GM18873 (cell line): ENCODE measurements around the gene MKRN3.

Experiments
- ATAC-seq: cut with Tn5 transposase; IDR thresholded peaks from one replicate; pipeline ENCODE4 v1.9.1; 2021; ENCODE audit warnings: mild to moderate bottlenecking, moderate library complexity, moderate number of reproducible peaks; ENCODE audit not compliant: unreplicated experiment, low FRiP score

Gene MKRN3

DNA sequence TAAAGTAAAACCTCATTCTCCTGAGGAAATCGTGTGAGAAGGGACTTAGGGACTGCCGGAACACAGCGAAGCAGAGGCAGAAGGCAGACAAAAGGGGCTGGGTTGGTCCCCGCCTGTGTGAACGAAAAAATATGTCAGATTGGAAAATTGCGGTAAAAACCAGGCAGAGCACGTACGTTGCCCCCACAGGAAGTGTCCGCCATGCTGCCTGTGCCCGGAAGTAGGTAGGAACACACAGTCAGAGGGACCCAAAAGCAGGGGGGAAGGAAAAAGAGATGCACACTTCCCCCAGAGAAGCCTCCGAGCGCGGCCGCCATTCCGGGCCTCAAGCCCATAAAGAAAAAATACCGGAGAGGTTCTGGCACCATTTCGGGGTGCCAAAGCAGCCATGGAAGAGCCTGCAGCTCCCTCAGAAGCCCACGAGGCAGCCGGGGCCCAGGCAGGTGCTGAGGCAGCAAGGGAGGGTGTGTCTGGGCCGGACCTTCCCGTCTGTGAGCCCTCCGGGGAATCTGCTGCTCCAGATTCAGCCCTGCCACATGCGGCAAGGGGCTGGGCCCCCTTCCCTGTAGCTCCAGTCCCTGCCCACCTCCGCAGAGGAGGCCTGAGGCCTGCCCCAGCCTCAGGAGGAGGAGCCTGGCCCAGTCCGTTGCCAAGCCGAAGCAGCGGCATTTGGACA lies at the start of gene MKRN3:
Gene MKRN3 (plus strand): TSS at position 280 of the 676 bp plus-strand sequence. CDS start 109 bp downstream, at position 389.
- no peak for ATAC-seq

DNA sequence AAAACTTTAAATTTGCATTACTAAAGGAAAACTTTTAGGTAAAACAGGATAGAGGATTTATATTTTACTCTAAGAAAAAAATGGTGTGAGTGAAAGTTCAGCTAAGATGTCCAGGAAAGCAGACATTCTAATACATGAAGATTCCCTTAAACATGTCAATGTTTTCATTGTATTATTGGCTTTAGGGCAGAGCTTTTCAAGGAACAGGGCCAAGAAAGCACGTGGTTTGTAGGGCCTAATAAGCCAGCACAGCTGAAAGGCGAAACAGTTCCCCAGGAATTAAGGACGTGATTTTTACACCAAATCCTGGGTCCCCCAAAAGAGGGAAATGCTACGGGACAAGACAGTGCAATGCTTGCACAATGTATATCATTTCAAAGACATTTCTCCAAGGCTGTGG lies 48.6 kb upstream of the MKRN3 start:
- ATAC-seq = no peak

DNA sequence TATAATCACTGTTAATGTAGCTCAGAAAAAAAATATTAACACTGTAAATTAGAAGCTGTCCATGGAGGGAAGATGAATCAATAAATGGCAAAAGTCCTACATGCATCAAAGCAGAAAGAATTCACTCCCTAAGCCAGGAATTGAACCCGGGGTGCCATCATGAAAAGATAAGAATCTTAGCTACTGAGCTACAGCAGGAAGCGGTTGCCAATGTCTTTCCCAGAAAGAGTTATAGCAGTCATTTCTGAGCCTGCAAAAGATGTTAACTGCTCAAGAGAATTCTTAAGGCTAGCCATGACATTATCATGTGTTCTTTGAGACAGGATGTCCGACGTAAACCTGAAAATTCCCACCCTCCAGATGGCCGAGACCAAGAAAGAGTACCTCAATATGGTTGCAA lies 47.4 kb upstream of the MKRN3 start:
- no peak for ATAC-seq

DNA sequence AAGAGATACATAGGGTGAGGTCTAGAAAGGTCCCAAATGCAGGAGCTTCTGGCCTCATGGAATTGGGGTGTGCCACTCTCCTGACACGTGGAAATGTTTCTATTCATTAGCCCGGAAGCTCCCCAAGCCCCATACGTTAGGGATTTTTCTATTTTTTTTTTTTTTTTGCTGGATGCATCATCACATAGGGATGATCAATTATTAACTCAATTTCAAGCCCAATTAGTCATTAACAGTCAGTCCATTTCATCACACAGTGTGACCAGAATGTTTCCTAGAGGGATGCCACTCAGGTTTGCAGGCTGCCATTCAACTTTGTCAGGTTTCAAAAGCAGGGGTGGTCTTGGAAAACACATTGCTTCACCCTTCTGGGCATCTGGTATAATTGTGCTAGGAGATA lies 40.7 kb upstream of the MKRN3 start:
- no peak for ATAC-seq

DNA sequence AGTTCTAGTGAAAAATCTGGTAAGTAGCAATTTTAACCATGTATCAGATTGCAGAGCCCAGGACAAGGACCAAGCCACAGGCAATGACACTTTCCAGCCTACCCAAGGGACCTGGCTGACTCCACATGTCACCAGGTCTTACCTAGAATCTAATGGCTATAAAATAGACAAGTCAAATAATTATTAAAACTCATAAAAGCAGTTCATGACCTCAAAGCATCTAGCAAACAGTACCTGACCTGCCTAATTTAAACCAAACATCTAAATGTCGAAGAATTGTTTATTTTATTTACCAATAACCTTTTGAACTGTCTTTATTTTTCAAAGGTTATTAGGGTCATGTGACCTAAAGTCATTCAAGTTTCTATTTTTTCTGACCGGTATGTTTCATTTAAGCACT lies 35.6 kb upstream of the MKRN3 start:
- ATAC-seq = no peak

DNA sequence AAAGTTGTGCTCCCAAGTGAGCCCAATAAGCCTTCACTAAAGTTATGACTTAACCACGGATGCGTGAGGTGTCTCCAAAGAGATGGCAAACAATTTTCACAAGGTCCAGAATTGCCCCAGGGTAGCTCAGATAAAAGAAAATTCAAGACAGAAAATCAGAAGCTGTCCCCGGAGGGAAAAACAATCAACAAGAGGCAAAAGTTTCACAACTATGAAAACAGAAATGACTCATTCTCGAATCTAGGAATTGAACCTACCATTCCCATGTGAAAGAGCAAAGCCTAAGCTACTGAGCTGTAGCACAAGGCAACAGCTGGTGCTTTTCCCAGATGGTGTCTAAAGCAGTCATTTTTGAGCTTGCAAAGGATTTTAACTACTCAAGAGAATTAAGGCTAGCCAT lies 33.5 kb upstream of the MKRN3 start:
- no peak for ATAC-seq

DNA sequence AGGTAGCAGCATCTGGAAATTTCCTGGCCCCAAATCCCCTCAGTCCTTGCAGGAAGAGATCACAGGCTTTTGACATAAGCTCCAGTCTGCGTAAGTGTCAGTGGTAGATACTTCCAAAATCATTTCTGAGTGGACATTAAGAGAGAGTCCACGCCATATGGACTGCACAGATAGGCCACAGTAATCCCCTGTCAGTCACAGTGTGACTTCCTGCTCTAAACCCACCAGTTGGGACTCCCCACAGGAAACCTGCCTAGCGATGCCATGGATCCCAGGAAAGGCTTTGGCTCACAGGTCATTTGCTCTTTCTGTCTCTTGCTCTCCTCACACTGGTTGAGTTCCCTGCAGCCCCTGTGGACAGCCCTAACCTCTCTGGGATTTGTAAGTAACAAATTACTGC lies 28.8 kb upstream of the MKRN3 start:
- ATAC-seq = no peak

DNA sequence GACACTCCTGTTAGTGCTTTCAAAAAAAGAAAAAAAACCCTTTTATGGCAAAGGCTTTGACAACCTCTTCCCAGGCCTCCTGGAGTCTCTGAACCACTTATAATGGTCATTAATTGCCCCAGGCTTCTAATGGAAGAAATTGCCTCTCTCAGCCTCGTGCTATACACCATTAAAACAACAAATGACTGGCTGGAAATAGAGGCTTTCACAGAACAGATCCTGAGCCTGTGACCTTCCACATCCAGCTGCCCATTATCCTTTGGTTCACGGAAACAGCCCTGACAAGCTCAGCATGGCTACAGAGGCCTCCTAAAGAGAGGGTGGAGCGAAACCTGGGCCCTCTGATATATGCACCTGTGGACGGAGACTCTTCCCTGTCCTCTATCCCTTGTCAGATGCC lies 26.8 kb upstream of the MKRN3 start:
- no peak for ATAC-seq

DNA sequence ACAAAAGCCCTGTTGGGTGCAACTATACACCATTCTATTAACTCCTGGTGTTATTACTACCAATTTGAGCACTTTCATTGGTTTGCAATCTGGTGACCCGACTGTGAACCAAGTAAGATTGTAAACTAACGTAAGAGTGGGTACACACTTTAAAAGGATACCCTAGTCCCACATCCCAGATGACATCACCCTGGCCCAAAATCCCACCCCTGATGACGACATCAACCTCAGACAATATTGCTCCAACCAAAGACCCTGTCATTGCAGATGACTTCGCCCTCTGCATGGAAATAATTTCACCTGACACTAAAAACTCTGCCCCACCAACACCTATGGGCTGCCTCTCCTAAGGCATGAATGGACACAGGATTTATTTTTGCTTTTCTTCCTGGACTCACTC lies 25.6 kb upstream of the MKRN3 start:
- ATAC-seq = no peak

DNA sequence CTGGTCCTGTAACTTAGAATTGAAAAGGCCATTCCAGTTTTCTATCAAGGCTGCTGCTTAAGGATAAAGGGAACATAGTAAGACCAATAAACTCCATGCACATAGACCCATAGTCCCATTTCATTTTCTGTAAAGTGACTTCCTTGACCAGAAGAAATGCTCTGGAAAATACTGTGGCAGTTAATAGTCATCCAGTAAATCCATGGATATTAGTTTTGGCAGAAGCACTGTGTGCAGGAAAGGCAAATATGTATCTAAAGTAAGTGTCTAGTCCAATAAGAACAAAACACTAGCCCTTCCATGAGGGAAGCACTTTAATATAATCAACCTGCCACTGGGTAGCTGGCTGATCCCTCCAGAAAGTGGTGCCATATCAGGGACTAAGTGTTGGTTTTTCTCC lies 19.3 kb upstream of the MKRN3 start:
- ATAC-seq = no peak

DNA sequence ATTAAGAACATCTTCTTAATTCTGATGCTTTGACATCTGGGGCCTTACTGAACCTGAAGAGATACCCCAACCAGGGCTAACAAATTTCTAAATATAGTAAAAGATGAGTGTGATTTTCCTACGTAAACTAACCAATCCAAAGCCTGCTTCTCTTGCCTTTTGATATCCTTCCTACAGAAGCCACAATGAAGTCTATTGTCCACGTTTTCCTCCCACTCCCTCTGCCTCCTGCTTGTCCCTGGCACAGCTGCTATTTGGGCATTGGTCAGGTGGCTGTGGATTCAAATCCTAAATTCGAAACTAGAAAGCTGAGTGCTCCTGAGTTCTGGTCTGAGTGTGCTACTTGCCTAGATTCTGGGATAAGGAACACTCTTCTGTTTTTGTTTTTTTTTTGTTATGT lies 17.4 kb upstream of the MKRN3 start:
- ATAC-seq = no peak

DNA sequence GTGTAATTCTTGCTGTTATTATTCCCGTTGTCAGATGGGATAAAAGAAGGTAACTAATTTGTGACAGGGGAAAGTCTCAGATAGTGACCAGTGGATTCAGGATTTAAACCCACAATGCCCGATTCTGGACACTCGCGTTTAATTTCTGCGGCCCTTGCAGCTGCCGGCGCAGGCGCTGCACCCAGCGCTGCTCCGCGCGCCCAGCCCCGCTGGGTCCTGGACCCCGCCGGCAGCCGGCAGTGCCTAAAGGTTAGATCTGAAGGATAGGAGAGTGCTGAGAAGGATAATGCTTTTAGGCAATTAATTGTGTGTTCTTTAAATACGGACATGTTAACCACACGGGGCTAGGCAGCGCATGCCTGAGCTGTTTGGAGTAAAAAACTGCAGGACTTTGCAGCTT lies 3.6 kb upstream of the MKRN3 start:
- no peak for ATAC-seq

DNA sequence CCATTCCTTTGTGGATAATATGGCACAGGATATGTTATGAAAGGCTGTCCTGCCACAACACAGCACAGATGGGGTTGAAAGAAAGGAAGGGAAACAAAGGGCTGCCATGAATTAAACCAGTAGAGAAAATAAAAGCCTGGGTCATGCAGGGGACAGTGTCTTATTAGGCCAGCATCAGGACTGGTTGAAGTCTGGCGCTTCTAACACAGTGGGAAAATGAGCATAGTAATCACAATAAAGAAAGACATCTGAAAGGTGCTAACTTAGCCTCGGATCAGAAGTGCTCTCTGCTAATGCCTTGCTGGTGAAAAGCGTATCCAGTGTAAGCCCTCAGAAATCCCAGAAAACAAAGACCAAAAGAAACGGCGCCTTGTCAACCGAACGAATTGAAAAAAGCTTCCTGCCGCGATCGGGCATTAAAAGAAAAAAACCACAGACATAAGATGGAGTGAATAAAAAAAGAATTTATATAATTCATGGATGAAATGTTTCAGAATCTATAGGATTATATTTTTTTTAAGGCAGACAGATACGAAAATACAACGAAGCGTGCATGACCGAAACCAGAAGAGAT lies 566 bp upstream of the MKRN3 start:
- ATAC-seq = no peak

DNA sequence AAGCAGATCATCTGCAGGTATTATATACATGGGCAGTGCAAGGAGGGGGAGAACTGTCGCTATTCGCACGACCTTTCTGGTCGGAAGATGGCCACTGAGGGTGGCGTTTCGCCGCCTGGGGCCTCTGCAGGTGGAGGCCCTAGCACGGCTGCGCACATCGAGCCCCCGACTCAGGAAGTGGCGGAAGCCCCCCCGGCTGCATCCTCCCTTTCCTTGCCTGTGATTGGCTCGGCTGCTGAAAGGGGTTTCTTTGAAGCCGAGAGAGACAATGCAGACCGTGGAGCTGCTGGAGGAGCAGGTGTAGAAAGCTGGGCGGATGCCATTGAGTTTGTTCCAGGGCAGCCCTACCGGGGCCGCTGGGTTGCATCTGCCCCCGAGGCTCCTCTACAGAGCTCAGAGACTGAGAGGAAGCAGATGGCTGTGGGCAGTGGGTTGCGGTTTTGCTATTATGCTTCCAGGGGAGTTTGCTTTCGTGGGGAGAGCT lies 639 bp downstream of the MKRN3 start:
- ATAC-seq = no peak

DNA sequence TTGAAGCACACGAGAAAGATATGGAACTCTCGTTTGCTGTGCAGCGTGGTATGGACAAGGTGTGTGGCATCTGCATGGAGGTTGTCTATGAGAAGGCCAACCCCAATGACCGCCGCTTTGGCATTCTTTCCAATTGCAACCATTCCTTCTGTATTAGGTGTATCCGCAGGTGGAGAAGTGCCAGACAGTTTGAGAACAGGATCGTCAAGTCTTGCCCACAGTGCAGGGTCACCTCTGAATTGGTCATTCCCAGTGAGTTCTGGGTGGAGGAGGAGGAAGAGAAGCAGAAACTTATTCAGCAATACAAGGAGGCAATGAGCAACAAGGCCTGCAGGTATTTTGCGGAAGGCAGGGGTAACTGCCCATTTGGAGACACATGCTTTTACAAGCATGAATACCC lies 1.2 kb downstream of the MKRN3 start:
- ATAC-seq = no peak

DNA sequence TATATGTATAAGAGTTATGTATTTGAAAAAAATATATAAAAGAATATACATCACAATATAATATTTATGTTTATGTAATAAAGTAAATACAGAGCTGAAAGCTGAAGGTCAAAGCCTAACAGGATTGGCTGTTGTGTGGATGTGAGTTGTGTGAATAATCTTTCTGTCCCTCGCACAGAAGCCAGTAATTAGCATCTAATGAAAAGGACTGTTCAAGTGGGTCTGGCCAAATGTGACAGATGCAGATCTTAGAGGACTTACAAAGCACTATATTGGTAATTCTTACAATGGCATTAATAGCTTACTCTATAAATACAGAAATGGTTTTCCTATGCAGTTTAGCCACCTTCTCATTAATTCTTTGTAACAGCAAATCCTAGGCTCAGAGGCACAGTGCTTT lies 2.4 kb downstream of the MKRN3 start:
- no peak for ATAC-seq

DNA sequence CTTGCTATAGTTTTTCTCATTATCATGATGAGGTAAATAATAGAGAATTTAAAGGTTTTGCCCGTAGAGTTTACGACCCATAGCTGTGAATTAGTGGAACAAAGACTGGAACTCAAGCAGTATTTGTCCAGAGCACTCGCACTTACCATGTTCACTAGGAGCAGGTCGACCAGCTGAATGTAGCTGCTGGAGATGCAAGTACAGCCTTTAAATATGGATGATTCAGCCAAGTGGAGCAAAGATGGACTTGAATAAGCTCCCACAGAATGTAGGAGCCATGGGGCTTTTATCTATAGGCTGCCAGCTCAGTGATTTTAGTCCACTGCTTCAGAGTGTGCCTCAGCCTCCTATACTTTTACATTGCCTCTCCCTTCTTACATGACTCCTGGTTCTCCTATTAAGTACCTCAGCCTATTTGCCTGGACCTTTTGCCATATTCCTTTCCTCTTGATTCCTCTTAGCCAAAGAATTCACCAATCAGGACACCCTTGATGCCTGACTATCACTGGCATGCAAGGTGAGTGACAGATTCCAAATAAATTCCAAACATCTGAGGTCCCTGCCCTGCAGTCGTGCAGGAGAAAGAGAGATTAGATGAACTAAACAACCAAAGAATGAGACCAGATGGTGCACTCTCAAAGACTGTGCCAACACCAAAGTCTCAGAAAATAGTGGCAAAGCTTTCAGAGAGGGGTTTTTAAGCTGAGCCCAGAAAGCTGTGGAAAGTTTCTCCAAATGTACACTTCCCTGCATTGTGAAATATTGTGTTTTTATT lies 3.9 kb downstream of the MKRN3 start:
- ATAC-seq = no peak

DNA sequence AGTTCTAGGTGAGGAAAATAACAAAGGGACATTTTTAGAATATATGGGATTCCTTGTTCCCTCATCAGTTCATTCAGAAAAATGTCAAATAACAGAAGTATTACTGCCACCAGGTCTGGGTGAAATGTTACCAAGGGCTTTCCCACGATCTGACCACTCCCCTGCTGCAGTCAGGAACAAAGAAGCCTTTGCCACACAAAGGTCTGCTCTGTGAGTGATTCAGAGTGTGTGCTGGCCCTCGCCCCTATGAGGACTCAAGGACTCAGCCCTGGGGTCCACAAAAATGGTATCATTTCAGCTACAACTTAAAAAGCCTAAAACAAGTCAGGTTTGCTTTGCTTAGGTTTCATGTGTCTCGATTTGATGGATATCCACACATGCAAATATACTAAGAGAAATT lies 5.0 kb downstream of the MKRN3 start:
- no peak for ATAC-seq

DNA sequence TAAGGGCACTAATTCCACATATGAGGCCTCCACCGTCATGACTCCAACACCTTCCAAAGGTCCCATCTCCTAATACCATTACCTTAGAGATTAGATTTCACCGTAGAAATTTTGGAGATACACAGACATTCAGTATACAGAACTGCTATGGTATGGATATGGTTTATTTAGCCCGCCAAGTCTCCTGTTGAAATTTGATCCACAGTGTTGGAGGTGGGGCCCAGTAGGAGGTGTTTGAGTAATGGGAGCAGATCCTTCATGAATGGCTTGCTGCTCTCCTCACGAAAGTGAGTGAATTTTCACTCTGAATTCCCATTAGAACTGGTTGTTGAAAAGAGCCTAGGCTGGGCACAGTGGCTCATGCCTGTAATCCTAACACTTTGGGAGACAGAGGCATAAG lies 7.4 kb downstream of the MKRN3 start:
- no peak for ATAC-seq

DNA sequence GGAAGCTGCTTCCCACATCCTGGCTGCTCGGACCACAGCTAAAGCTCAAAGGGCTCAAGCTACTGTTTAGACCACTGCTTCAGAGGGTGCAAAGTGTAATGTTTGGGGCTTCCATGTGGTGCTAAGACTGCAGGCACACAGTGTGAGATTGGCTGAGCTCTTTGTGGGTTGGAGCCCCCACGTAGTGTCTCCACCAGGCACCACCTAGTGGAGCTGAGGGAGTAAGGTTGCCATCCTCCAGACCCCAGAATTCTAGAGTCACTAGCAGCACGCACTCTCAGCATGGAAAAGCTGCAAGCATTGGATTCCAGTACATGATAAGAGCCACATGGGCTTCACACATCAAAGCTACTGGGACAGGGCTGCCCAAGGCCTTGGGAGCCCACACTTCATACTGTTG lies 9.3 kb downstream of the MKRN3 start:
- ATAC-seq = no peak

DNA sequence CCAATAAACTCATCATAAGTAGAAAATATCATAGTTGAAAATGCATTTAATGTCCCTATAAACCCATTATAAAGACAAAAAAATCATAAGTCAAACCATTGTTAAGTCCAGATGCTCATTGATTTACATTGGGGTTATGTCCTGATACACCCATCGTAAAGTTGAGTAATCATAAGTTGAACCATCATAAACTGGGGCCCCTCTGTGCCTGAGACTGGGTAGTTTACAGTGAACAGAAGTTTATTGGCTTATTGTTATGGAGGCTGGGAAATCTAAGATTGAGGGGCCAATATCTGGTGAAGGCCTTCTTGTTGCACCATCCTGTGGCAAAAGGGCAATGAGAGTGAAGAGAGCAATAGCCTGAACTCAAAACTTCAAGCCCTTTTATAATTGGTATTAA lies 10.6 kb downstream of the MKRN3 start:
- no peak for ATAC-seq
